ENCODE data around the gene CBLN3.
"Not testable (repeated sequence)": the region's sequence is repeated elsewhere in the genome, so short reads cannot be mapped to it uniquely, and the experiment has no call there.

CBLN3 gene

GRCh38 chr14:24429395-24430142, at the start of gene CBLN3, which contains the start of gene KHNYN:
CBLN3 (minus strand) TSS chr14:24429668; CDS start chr14:24429054, 614 bp downstream.
KHNYN (plus strand) TSS chr14:24429954; CDS start chr14:24430731, 777 bp downstream.
- peak in 49 of 51 donors; percentile 33 to 86 (median 73) for DNase-seq

- no peak for DNase-seq
These were observed 45.8 kb upstream of the CBLN3 start for GRCh38 chr14:24475261-24475660.

- no peak for DNase-seq
These were observed 43.7 kb upstream of the CBLN3 start for GRCh38 chr14:24473211-24473610.

- not testable (repeated sequence) for DNase-seq
These were observed 41.0 kb upstream of the CBLN3 start for GRCh38 chr14:24470450-24470849.

GRCh38 chr14:24465805-24466204, 36.3 kb upstream of the CBLN3 start:
- DNase-seq: no peak

- no peak for DNase-seq
These were observed 35.9 kb upstream of the CBLN3 start for GRCh38 chr14:24465368-24465767.

- DNase-seq: no peak
These were observed 34.7 kb upstream of the CBLN3 start for GRCh38 chr14:24463884-24464785.

GRCh38 chr14:24463017-24463883, 33.8 kb upstream of the CBLN3 start:
- DNase-seq: no peak

- DNase-seq: no peak
These were observed 31.9 kb upstream of the CBLN3 start for GRCh38 chr14:24461336-24461735.

GRCh38 chr14:24459331-24459730, 29.9 kb upstream of the CBLN3 start:
- no peak for DNase-seq

- DNase-seq: no peak
These were observed 29.3 kb upstream of the CBLN3 start for GRCh38 chr14:24458736-24459135.

- DNase-seq: no peak
These were observed 27.5 kb upstream of the CBLN3 start for GRCh38 chr14:24456980-24457379.

GRCh38 chr14:24450828-24451227, 21.4 kb upstream of the CBLN3 start:
- not testable (repeated sequence) for DNase-seq

- DNase-seq: no peak
These were observed 13.7 kb upstream of the CBLN3 start for GRCh38 chr14:24443053-24443665.

GRCh38 chr14:24442240-24443052, 13.0 kb upstream of the CBLN3 start, which contains the start of gene SDR39U1:
SDR39U1 (minus strand) TSS chr14:24442776; CDS start chr14:24442769, 7 bp downstream.
- DNase-seq: peak; percentile 74 to 99 (median 94)

- no peak for DNase-seq
These were observed 12.4 kb upstream of the CBLN3 start for GRCh38 chr14:24441904-24442239.

- no peak for DNase-seq
These were observed 12.0 kb upstream of the CBLN3 start for GRCh38 chr14:24441485-24441884.

GRCh38 chr14:24440606-24441399, 11.3 kb upstream of the CBLN3 start:
- DNase-seq: no peak

Data from hypothalamus (tissue), 51 donors.